Heart right ventricle (tissue), 16 donors: ENCODE data around the gene PI4KB. TPM values are rescaled to one million over a fixed set of nuclear protein-coding genes. Genes with fewer than 3 reads are reported as not detected.
A peak's percentile ranks its signal among the peaks of the same experiment; 100 is the strongest.

Source experiments
- ATAC-seq, 8 donors: fragments of 200-7000 bp; cut with Tn5 transposase; one replicate each; pipeline ENCODE4 v1.9.1; 2020; ENCODE audit warnings: mild to moderate bottlenecking in 8 of 8, moderate library complexity in 8 of 8, moderate number of reproducible peaks in 1 of 8
- DNase-seq, 2 donors: peaks; one replicate each; pipeline ENCODE4 v3.0.0-alpha.2; 2020
- H3K27ac ChIP-seq, 10 donors: fragments of 200-600 bp; sonication (generic) in 2 of 10; one replicate each; pipeline versions ENCODE4 v1.5.0 to v1.8.0; 2020 to 2022; ENCODE audit warnings: mild to moderate bottlenecking in 3 of 10
- H3K27me3 ChIP-seq, 7 donors: fragments of 200-600 bp; one replicate each; pipeline ENCODE4 v1.8.0; 2021 to 2022; ENCODE audit warnings: mild to moderate bottlenecking in 2 of 7
- H3K36me3 ChIP-seq, 9 donors: fragments of 200-600 bp; sonication (generic) in 1 of 9; one replicate each; pipeline versions ENCODE4 v1.5.0 to v1.8.0; 2020 to 2022; ENCODE audit warnings: mild to moderate bottlenecking in 2 of 9
- H3K4me1 ChIP-seq, 9 donors: fragments of 200-600 bp; sonication (generic) in 1 of 9; one replicate each; pipeline versions ENCODE4 v1.5.0 to v1.8.0; 2020 to 2022; ENCODE audit warnings: mild to moderate bottlenecking in 4 of 9
- H3K4me3 ChIP-seq, 10 donors: fragments of 200-600 bp; sonication (generic) in 2 of 10; one replicate each; pipeline versions ENCODE4 v1.5.0 to v1.8.0; 2020 to 2022; ENCODE audit warnings: mild to moderate bottlenecking in 7 of 10, moderate library complexity in 2 of 10
- H3K9me3 ChIP-seq, 11 donors: fragments of 200-600 bp in 10 of 11; sonication (generic) in 2 of 11; one replicate each; pipeline versions ENCODE4 v1.5.0 to v1.8.0; 2013 to 2022; ENCODE audit warnings: mild to moderate bottlenecking in 2 of 11, control low read depth in 1 of 11, moderate library complexity in 1 of 11
- CTCF ChIP-seq, 9 donors: fragments of 200-600 bp; sonication (generic) in 2 of 9; IDR thresholded peaks; one replicate each; pipeline versions ENCODE4 v1.5.0 to v1.8.0; 2021 to 2022; ENCODE audit warnings: antibody characterized with exemption in 9 of 9, mild to moderate bottlenecking in 5 of 9, moderate library complexity in 1 of 9
- WGBS, 2 donors: extraction: QIAGEN DNeasy Blood & Tissue Kit; methylation state at CpG; one replicate each; pipeline ENCODE4 v1.1.7; 2013; ENCODE audit warnings: inconsistent platforms in 1 of 2; 5-methylcytosine and 5-hydroxymethylcytosine counted together
- intact Hi-C, 10 donors: fragments of 100-400 bp; cut with DNase I; formaldehyde crosslinking; loops; one replicate each; pipeline versions ENCODE4 v1.11.1 to v1.14.2; 2022
- polyA plus RNA-seq, 2 donors: library from polyadenylated mRNA; stranded (reverse); fragments of 200-250 nt; gene quantifications; one replicate each; pipeline ENCODE4 v1.2.3, GENCODE V29; 2013
- total RNA-seq, 10 donors: library from RNA; stranded (reverse); fragmentation: NEBNext Ultra II Directional in 3 of 10; extraction: Animal tissue kit (Norgen Biotek cat#: 25700) in 3 of 10; gene quantifications; one replicate each; pipeline versions ENCODE4 v1.2.1 to v1.2.4, GENCODE V29; 2021 to 2023
- donor health status: Arrhythmogenic right ventricular cardiomyopathy.
- donor health status: ischemic (EF 13 %, LVEDD 7.1; RV severe dilation, severe dysfunction).
- donor health status: healthy with polysubstance abuse.
- donor health status: DM: no; HTN: yes; CAD: no.
- donor health status: DM: no; HTN: no; CAD: no.
- donor health status: ischemic (EF 25% LVEDD 6.9; RV normal size, moderate dysfunction).
- donor health status: ischemic (EF 25% LVEDD 5.7; RV mildly dilated, moderate dysfunction).
- donor health status: healthy.
- donor health status: DM: yes; HTN: yes; CAD: no.
- donor health status: Ischemic cardiomyopathy.
- donor health status: ischemic (EF 35%, LVEDD 5.7; RV mildly dilated, moderate dysfunction).
- donor health status: nonischemic (EF 11% LVEDD 7.7; RV severe dilation, severe dysfunction).
- donor health status: DM: yes; HTN: yes; CAD: no.
- donor health status: PGD.
- donor health status: ischemic (EF 29% LVEDD 5.4; RV normal size, mild dysfunction).
- donor health status: nonischemic (EF 23%, LVEDD 6.1; RV moderate dilation, normal function).

PI4KB gene
- total and polyA plus RNA-seq, 12 donors: 17.6 to 52.1 (median 40.2) TPM

GRCh38 chr1:151368393-151369301, 41.4 kb upstream of the PI4KB start:
- no peak overlapping the region for H3K4me3 ChIP-seq
- H3K4me1 ChIP-seq: peaks cover 21 to 62% (median 55%) of the 10 kb centered on the region in 9 donors
- no peaks in the 10 kb centered on the region for H3K27me3 ChIP-seq
- H3K27ac ChIP-seq: peak overlapping the region in 8 of 10 donors; percentile 9 to 89 (median 74)
- peaks cover 0 to 43% (median 18%) of the 10 kb centered on the region in 9 donors for H3K36me3 ChIP-seq
- no peak for TF ChIP-seq CTCF (IDR thresholded peaks at IDR 0.05)
- WGBS, 2 donors: 90 to 93% methylated on average over 20 of the region's 20 CpGs
- DNase-seq (no peak), ATAC-seq (peak in 1 of 8 donors; percentile 24)
- H3K9me3 ChIP-seq: no peaks in the 10 kb centered on the region
- intact Hi-C loops: no loop called here

- Histone ChIP-seq H3K36me3 (peaks cover 0 to 47% (median 18%) of the 10 kb centered on the region in 9 donors), H3K27ac (peak overlapping the region in 8 of 10 donors; percentile 9 to 85 (median 70)), H3K4me3 (no peak overlapping the region), H3K4me1 (peaks cover 21 to 59% (median 53%) of the 10 kb centered on the region in 9 donors), H3K9me3 (peaks cover 0 to 2% (median 0%) of the 10 kb centered on the region in 11 donors), H3K27me3 (no peaks in the 10 kb centered on the region)
- WGBS, 2 donors: 48 to 60% methylated on average over 8 of the region's 8 CpGs
- intact Hi-C loops: no loop called here
- ATAC-seq (peak in 4 of 8 donors; percentile 5 to 56 (median 34)), DNase-seq (peak; percentile 42 to 55)
- TF ChIP-seq CTCF (IDR thresholded peaks at IDR 0.05): no peak
These were observed 40.6 kb upstream of the PI4KB start for GRCh38 chr1:151367658-151368392.

GRCh38 chr1:151364996-151365395, 37.8 kb upstream of the PI4KB start:
- no peak overlapping the region for H3K27ac ChIP-seq
- intact Hi-C loops: loop anchor here in 2 of 10 donors (5.0 kb wide), 2 partner anchors 32 to 58 kb away; partner anchors contain the start of gene PSMB4 (in 1 of the 2)
- no peak for TF ChIP-seq CTCF (IDR thresholded peaks at IDR 0.05)
- peaks cover 0 to 47% (median 18%) of the 10 kb centered on the region in 9 donors for H3K36me3 ChIP-seq
- ATAC-seq (no peak), DNase-seq (no peak)
- H3K9me3 ChIP-seq: peaks cover 0 to 11% (median 3%) of the 10 kb centered on the region in 11 donors
- H3K27me3 ChIP-seq: no peaks in the 10 kb centered on the region
- no peak overlapping the region for H3K4me3 ChIP-seq
- 93 to 95% methylated on average over 4 of the region's 4 CpGs for WGBS, 2 donors
- peaks cover 9 to 31% (median 25%) of the 10 kb centered on the region in 9 donors for H3K4me1 ChIP-seq
